ENCODE results near the gene ALPI.
"Not testable (repeated sequence)": the region's sequence is repeated elsewhere in the genome, so short reads cannot be mapped to it uniquely, and the experiment has no call there.

Gene ALPI

GRCh38 chr2:232438951-232439757 lies 16.8 kb upstream of the ALPI start:
- ChIA-PET POLR2A (ENCODE audit: low non-redundant PET) (no interaction called here), CTCF (interaction anchor here (0.5 to 2.6 kb wide), 12 partner anchors 20 to 922 kb away, joined by 3 to 27 read pairs (median 5); partner anchors contain the start of gene PRSS56)
- TF ChIP-seq CTCF (conservative IDR thresholded peaks at IDR 0.05; ENCODE audit: low read depth): peak; percentile 74
- no peak for DNase-seq (ENCODE audit: low spot score)
- H3K27ac ChIP-seq: no peak overlapping the region

GRCh38 chr2:232439758-232440135 lies 16.2 kb upstream of the ALPI start:
- H3K27ac ChIP-seq: no peak overlapping the region
- no peak for DNase-seq (ENCODE audit: low spot score)
- POLR2A ChIA-PET (ENCODE audit: low non-redundant PET): no interaction called here
- CTCF ChIA-PET: interaction anchor here (0.5 to 2.6 kb wide), 14 partner anchors 14 to 922 kb away, joined by 3 to 27 read pairs (median 4); partner anchors contain the start of gene PRSS56
- no peak; the same call in 1 of the 2 replicates for TF ChIP-seq CTCF (conservative IDR thresholded peaks at IDR 0.05; ENCODE audit: low read depth)

- peak; percentile 94 for TF ChIP-seq CTCF (conservative IDR thresholded peaks at IDR 0.05; ENCODE audit: low read depth)
- POLR2A ChIA-PET (ENCODE audit: low non-redundant PET); H3K27ac ChIP-seq: not testable (repeated sequence)
- CTCF ChIA-PET: interaction anchor here (0.6 to 2.6 kb wide), 13 partner anchors 13 to 668 kb away, joined by 3 to 27 read pairs (median 4); partner anchors contain the start of gene PRSS56
- peak; percentile 71 for DNase-seq (ENCODE audit: low spot score)
Observed at GRCh38 chr2:232440220-232441018, 15.5 kb upstream of the ALPI start.

- CTCF ChIA-PET: interaction anchor here (0.6 to 2.6 kb wide), 8 partner anchors 19 to 669 kb away, joined by 3 to 27 read pairs (median 3); no protein-coding TSS in a partner anchor
- POLR2A ChIA-PET (ENCODE audit: low non-redundant PET): no interaction called here
- no peak for TF ChIP-seq CTCF (conservative IDR thresholded peaks at IDR 0.05; ENCODE audit: low read depth)
- no peak overlapping the region for H3K27ac ChIP-seq
- DNase-seq (ENCODE audit: low spot score): no peak
Observed at GRCh38 chr2:232441147-232441651, 14.8 kb upstream of the ALPI start.

GRCh38 chr2:232441922-232442321 lies 14.0 kb upstream of the ALPI start:
- H3K27ac ChIP-seq; POLR2A ChIA-PET (ENCODE audit: low non-redundant PET); DNase-seq (ENCODE audit: low spot score): not testable (repeated sequence)
- CTCF ChIA-PET: interaction anchor here (0.6 to 0.7 kb wide), 3 partner anchors 32 to 445 kb away, joined by 3 read pairs; no protein-coding TSS in a partner anchor

- CTCF ChIA-PET: interaction anchor here (0.6 kb wide), 1 partner anchor 33 kb away, joined by 3 read pairs; no protein-coding TSS in a partner anchor
- POLR2A ChIA-PET (ENCODE audit: low non-redundant PET); H3K27ac ChIP-seq; DNase-seq (ENCODE audit: low spot score): not testable (repeated sequence)
Observed at GRCh38 chr2:232442431-232442830, 13.5 kb upstream of the ALPI start.

GRCh38 chr2:232443047-232443446 lies 12.9 kb upstream of the ALPI start:
- POLR2A ChIA-PET (ENCODE audit: low non-redundant PET); H3K27ac ChIP-seq; DNase-seq (ENCODE audit: low spot score); CTCF ChIA-PET: not testable (repeated sequence)

GRCh38 chr2:232443669-232444408 lies 12.1 kb upstream of the ALPI start:
- H3K27ac ChIP-seq; DNase-seq (ENCODE audit: low spot score); POLR2A ChIA-PET (ENCODE audit: low non-redundant PET): not testable (repeated sequence)
- CTCF ChIA-PET: interaction anchor here (0.6 to 1.8 kb wide), 8 partner anchors 9 to 850 kb away, joined by 3 to 9 read pairs (median 4); no protein-coding TSS in a partner anchor

All from RWPE1 (cell line).